HG02642 (cell line): ENCODE measurements around the gene CHSY1.
"Not testable (repeated sequence)": the region's sequence is repeated elsewhere in the genome, so short reads cannot be mapped to it uniquely, and the experiment has no call there.

Experiments used
- ATAC-seq: cut with Tn5 transposase; IDR thresholded peaks from one replicate; pipeline ENCODE4 v1.9.1; 2021; ENCODE audit warnings: mild to moderate bottlenecking; ENCODE audit not compliant: unreplicated experiment, poor library complexity

CHSY1 gene, protein sequence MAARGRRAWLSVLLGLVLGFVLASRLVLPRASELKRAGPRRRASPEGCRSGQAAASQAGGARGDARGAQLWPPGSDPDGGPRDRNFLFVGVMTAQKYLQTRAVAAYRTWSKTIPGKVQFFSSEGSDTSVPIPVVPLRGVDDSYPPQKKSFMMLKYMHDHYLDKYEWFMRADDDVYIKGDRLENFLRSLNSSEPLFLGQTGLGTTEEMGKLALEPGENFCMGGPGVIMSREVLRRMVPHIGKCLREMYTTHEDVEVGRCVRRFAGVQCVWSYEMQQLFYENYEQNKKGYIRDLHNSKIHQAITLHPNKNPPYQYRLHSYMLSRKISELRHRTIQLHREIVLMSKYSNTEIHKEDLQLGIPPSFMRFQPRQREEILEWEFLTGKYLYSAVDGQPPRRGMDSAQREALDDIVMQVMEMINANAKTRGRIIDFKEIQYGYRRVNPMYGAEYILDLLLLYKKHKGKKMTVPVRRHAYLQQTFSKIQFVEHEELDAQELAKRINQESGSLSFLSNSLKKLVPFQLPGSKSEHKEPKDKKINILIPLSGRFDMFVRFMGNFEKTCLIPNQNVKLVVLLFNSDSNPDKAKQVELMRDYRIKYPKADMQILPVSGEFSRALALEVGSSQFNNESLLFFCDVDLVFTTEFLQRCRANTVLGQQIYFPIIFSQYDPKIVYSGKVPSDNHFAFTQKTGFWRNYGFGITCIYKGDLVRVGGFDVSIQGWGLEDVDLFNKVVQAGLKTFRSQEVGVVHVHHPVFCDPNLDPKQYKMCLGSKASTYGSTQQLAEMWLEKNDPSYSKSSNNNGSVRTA

DNA sequence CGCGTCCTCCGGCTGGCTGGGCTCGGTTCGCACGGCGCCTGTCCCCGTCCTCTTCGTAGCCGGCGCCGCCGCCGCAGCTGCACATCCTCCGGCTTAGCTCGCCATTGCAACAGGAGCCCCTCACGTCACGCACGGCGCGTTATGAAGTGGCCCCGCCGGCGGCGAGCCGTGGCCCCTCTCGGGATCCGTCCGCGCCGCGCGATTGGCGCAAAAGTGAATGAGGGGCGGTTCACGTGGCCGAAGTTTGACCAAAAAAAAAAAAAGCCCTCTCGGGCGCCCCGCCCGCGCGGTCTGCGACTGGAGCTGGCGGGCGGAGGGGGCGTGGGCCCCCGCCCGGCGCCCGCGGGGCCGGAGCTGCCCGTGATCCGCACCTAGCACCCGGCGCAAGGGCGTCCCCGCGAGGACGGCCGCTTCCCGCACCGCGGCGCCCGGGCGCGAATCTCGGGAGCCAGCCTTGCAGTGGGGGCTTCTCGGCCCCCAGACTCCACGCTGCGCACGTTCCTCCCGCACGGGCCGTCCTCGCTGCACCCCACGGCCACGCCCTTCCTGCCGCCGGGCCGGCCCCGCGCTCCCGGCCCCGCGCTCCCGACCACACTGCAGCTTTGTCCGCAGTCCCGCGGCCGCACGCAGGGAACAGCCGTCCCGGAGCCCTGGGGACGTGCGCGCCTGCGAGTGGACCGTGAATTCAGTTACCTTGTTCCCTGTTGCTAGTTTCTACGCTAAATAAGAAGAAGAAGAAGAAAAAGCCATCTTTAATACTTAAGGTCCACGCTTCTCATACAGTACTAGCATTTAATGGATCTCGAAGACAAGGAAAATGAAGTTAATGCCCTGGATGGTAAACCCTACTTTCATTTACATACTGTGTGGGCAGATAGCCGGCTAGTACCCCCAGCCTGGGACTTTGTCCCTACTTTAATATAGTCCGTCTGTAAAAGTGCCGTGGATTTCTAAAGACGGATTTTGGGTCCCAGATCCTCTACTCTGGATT lies at the start of gene CHSY1:
Gene CHSY1, minus strand, starts transcription at position 219 of the 991 bp plus-strand sequence. CDS start 592 bp downstream, outside the sequence.
- peak; percentile 77 for ATAC-seq

DNA sequence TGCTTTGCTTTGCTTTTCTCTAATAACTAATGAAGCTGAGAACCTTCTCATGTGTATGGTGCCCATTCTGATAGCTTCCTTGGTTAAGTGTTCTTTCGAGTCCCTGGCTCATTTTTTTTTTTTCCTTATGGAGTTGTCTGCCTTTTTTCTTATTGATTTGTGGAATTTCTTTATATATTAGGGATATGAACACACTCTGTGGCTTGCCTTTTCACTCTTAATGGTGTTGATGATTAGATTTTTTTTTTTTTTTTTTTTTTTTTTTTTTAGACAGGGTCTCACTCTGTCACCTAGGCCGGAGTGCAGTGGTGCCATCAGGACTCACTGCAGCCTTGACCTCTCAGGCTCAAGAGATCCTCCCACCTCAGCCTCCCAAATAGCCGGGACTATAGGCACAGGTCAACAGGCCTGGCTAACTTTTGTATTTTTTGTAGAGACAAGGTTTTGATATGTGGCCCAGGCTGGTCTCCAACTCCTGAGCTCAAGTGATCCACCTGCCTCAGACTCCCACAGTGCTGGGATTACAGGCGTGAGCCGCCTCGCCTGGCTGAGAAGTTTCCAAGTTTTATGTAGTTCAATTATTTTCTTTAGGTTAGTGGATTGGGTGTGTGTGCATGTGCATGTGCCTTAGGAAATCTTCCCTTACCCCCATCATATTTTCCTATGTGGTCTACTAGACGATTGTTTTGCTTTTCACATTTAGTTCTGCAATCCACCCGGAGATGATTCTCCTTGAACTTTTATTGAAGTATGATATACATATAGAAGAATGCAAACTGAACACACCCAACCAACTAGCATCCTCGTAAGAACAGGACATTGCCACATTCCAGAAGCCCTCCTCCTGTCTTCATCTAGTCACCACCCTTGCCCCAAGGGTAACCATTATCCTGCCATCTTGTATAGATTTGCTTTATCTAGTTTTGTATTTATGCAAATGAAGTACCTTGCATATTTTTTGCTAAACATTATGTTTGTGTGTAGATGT lies 44.9 kb upstream of the CHSY1 start:
- no peak for ATAC-seq

DNA sequence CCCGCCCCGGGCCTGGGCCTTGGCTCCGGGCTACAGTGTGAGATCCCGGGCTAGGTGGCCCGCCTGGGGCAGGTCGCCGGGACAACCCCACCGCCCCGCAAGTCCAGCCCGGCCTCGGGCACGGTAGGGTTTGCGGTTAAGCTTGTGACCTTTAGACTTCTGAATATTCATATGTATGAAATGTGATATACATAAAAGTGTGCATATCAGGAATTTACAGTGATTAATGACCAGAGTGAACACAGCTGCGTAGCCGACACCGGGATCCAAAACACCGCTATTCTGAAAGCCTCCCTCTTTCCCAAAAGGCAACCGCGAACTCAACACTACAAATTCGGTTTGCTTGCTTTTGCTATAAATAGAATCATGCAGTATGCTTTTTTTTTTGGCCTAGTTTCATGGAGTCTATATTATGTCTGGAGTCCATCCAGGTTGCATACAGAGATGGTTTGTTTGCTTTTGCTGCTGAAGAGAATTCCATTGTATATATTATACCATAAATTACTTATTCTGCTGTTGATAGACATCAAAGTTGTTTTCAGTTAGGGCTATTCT lies 43.8 kb upstream of the CHSY1 start:
- ATAC-seq = no peak

DNA sequence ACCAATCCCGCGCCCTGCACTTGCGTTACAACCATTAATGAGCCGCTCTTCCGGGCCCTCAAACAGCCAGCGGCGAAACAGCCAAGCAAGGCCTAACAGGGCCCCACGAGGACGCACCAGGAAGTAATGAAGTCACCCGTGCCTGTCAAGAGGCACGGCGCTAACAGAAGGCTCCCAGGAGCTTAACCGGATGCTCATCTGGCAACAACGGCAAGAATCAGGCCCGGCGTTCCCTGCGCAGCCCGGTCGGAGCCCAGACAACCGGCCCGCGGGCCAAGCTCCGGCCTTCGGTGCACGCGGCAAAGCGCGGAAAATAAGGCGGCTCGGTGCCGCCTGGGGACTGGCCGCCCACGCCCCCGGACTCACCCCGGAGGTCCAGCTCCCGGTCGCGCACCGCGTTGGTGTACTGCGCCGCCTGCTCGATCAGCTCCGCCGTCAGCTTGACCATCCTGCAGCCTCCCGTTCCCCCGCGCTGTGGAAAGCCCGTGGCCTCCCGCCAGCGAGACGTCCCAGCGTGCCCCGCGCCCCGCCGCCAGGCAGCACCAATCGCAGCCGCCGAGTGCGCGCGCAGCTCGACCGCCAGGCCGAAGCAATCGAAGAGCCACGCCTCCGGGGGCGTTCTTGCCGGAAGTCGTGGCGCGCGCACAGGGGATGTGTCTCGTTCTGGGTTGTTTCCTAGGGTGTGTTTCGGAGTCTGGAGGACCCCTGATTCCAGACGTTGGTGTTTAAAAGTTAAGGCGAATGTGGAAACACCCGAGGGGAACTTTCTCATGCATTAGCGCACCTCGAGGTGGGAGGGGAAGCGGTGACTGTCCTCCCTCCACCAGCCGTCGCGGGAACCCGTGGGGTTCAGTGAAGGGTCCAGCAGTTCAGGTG lies 43.1 kb upstream of the CHSY1 start, which contains the start of gene SNRPA1:
Gene SNRPA1, minus strand, starts transcription at position 518 of the 876 bp plus-strand sequence. Its CDS starts 70 bp downstream, at position 448.
- peak; percentile 84 for ATAC-seq

DNA sequence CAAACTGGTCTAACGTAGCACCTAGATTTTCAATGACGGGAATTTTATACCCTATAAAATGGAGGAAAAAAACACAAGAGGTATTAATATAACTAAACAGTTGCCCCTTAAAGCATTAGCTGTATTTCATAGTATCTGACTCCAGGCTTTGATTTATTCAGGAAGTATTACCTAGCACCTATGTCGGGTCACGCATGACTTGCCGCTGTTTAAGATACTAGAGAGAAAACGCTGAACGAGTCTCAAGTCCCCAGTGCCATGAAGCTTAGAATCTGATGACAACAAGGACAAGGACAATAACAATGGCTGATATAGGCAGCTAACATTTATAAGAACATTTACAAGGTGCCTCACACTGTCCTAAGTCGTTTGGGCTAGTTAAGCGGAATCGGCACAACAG lies 41.3 kb upstream of the CHSY1 start:
- no peak for ATAC-seq

DNA sequence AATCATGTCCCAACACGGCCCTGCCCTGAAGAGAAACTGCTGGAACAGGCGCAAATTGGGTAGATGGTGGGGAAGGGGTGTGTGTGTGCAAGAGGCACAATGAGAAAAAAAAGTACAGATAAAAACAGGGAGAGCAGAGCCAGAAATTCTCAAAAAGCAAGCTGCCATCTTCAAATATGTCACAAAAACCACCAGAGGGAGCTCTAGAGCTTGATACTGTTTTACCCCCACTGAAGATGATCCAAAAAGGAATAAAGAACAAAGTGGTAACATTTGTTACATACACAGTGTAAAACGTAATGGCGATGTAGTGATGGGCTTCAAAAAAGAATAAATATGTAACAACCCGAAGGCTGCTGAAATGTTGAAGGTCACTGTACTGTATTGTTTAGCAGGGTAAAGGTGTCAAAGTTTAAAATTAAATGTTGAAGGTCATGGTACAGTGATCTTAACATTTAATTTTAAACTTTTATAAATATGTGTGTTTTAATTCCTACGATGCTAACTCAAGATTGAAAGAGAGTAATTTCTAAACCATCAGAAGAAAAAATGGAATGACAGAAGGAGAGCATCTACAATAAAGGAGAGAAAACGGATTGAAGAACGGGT lies 37.2 kb upstream of the CHSY1 start:
- ATAC-seq = no peak

DNA sequence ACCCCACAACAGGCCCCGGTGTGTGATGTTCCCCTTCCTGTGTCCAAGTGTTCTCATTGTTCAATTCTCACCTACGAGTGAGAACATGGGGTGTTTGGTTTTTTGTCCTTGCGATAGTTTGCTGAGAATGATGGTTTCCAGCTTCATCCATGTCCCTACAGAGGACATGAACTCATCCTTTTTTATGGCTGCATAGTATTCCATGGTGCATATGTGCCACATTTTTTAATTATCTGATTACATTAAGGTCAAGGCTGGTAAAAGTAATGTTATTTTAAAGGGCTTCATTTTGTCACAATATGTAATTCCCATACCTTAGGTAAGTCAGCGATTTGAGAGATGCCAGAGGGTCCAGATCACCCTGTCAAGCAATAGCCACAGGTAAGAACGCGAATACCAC lies 35.5 kb upstream of the CHSY1 start:
- ATAC-seq = not testable (repeated sequence)

DNA sequence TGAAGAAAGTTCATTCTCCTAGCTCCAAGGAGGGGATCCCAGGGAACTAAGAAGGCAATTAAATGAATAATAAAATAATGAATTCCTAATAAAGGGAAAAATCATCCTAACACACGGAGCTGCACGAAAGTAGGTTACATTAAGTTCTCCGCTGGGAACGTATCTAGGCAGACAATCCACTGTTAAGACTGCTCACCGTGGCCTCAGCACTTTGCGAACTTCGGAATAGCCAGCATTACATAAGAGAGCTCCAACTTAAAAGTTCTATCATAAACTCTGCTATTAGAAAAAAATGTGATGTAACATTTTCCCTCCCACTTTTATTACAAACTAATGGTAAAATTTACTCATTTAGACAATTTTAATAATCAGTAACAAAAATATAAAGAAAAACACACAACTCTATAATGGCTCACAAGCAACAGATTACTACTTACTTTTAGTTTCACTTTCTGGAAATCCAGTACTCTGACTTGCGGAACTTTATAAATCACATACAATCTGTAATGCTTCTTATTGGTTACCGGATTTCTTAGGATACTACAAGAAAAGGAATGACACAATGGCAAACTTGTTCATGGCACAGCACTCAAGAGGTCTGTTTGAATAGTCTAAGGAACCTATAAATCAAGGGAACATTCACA lies 34.7 kb upstream of the CHSY1 start:
- no peak for ATAC-seq

DNA sequence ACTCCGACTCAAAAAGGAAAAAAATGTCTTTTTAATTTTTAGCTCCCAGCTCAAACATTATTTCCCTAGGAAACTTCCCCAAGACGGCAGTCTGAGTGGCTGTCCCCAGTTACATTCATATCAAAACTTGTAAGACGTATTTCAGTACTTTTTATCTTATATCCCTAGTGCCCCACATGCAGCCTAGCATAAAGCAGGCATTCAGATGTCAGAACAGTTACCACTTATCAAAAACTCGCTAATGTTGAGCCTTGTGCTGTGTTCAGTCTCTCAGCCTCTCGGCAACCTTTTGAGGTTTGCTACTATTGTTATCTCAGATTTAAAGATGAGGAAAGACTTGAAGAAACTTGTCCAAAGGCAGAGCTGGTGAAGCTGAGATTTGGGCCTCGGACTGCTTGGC lies 32.1 kb upstream of the CHSY1 start:
- ATAC-seq = no peak

DNA sequence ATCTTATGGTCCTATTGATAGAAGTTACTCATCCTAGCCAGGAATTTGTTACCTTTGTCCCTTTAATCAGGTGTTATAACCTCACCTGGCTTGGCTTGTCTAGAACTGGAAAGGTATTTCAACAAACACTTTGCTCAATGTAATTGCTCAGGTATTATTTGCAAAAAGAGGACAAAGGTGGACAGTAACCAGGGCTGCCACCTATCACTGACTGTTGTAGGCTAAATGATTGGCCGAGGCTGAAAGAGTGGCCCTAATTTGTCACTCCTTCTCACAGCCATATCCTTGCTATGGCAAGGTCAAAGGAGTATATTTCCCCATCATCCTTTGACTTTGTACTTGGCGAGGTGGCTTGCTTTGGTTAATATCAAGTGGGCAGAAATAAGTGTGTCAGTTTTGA lies 28.2 kb upstream of the CHSY1 start:
- no peak for ATAC-seq

DNA sequence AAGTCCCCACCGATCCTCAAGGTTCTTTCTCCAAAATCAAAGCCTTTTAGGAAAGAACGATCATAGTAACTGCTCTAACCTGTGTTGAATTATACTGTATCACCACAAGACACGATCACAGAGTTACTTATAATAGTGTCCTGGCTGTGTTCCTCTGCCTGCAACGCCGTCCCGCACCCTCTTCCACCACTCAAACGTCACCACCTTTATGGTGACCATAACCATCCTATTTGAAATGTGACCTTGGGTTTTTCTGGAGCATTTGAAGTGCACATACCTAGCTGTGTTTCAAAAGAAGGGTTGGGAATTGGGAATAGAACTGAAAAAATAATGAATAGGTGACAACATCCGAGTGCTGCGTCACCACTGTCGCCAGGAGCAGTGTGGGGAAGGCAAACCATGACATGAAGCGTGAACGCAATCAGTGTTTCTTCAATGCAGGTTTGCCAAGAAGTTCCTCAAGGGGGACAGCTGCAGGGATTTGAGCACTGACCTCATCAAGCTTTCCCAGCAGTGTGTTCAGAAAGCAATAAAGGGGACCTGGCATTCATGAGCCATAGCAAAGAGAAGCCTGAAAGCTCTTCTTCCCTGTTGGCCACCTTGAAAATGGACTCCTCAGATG lies 26.2 kb upstream of the CHSY1 start:
- no peak for ATAC-seq

DNA sequence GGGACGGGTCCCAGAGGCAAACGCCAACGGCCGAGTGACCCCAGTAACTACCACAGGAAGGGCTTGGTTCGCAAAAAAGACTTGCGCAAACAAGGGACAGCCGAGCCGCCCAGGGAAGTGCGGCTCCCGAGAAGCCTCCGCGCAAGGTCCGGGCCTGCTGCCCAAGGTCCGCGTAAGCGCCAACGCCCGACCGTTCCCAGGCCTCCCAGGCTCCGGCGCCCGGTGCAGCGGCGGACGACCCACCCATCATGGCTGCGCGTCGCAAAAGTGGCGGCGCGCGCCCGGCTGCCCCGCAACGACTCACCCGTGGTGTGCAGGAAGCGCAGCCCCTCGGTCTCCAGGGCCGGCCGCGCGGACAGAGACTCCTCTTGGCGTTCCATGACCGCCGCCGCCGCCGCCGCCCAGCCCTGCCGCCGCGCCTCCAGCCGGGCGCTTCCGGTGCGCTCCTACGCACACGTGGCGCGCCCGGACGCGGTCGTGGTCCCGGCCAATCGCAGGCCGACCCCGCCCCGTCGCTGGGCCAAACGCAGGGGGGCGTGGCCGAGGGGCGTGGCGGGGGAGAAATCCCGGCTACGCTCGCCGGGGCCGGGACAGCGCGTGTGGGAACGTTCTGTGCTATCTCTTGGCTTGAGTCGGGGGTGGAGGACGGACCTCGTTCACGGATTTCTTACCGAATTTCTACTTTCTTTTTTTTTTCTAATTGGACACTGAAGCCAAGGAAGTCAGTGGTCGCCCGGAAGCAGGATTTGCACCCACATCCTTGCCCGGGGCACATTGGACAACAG lies 25.4 kb upstream of the CHSY1 start, which contains the start of gene SELENOS:
Gene SELENOS, minus strand, starts transcription at position 448 of the 785 bp plus-strand sequence. Its CDS starts 68 bp downstream, at position 380.
- peak; percentile 96 for ATAC-seq

DNA sequence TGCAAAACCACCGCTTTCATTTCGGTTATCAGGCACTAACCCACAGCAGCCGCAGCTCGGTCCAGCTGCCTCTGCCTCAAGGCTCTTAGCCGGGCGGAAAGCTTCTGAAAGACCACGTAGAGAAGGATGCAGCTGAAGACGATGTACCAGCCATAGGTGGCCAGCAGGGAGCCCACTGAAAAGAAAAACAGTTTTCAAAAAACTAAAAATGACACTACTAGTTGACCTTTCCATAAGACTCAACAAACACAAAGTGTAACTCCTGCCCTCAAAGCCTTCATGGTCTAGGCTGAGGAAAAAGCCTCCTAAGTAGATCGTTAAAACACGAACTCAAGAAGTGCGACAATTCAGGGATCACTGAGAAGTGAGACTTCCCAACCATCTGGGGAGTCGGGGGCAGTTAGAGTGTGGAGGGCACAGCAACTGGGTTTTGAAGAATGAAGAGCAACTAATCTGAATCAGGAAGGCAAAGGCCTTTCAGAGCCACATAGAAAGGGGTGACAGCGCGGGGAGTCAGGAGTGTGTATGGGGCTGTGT lies 24.7 kb upstream of the CHSY1 start:
- ATAC-seq = no peak

DNA sequence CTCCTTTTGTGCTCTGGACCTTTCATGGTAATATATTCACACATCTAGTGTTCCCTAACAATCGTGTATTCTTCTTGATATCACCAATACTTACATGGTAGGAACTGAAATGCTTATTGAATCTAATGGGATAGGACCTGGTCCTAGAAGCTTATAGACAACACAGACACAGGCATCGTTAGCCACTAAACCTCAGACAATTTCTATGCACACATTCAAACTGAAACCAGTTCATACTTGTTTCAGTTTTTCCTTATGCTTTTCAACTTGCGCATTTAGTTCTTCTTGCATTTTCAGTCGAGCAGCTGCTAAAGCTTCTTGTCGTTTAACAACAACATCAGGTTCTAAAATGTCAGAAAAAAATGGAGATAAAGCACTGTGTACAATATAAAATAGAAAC lies 23.2 kb upstream of the CHSY1 start:
- ATAC-seq = no peak

DNA sequence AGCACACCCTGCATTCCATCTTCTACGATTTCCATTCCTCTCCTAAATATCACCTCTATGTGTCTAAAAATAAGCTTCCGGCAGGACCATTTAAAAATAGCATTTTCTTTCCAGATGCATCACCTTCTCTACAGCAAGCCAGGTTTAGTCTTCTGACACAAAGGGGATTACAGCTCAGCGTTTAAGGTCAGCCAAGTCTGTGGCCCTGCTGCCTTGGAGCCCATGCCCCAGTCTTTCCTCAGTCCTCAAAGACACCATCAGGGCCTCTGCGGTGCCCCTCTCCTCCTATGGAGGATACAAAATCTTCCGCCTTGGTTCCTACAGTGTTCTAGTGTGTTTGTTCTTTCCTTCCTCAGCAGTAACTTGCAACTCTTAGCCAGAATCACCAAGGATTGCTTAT lies 21.7 kb upstream of the CHSY1 start:
- no peak for ATAC-seq
